Right renal pelvis (tissue), 4 donors: ENCODE data around the gene ABCC10. TPM values are rescaled to one million over a fixed set of nuclear protein-coding genes. Genes with fewer than 3 reads are reported as not detected.
"Not testable (repeated sequence)": the region's sequence is repeated elsewhere in the genome, so short reads cannot be mapped to it uniquely, and the experiment has no call there.

Experiments used
- DNase-seq, 4 donors: peaks; one replicate each; pipeline ENCODE4 v3.0.0-alpha.2; 2013; ENCODE audit warnings: low read depth in 4 of 4, low spot score in 3 of 4, missing footprints in 1 of 4
- polyA plus RNA-seq, 4 donors: library from polyadenylated mRNA; unstranded; fragments of 120-200 nt; gene quantifications; one replicate each; pipeline ENCODE4 v1.2.1, GENCODE V29; 2013; ENCODE audit not compliant: insufficient read length in 4 of 4

The ABCC10 gene
- polyA plus RNA-seq, 4 donors = 20.1 to 21.3 (median 20.9) TPM

GRCh38 chr6:43410776-43411175 lies 16.6 kb upstream of the ABCC10 start:
- not testable (repeated sequence) for DNase-seq

GRCh38 chr6:43412541-43412940 lies 14.8 kb upstream of the ABCC10 start:
- no peak for DNase-seq

- no peak for DNase-seq
Measured at GRCh38 chr6:43413002-43413401, 14.3 kb upstream of the ABCC10 start.

- not testable (repeated sequence) for DNase-seq
Measured at GRCh38 chr6:43415275-43415674, 12.1 kb upstream of the ABCC10 start.

- DNase-seq = no peak
Measured at GRCh38 chr6:43416935-43417334, 10.4 kb upstream of the ABCC10 start.

- DNase-seq = no peak
Measured at GRCh38 chr6:43420012-43420709, 7.2 kb upstream of the ABCC10 start.

GRCh38 chr6:43421831-43422230 lies 5.5 kb upstream of the ABCC10 start:
- DNase-seq = no peak

- DNase-seq = not testable (repeated sequence)
Measured at GRCh38 chr6:43425083-43425482, 2.3 kb upstream of the ABCC10 start.

GRCh38 chr6:43426928-43427405 lies 374 bp upstream of the ABCC10 start:
- no peak for DNase-seq

- no peak for DNase-seq
Measured at GRCh38 chr6:43428112-43428570, 800 bp downstream of the ABCC10 start.

GRCh38 chr6:43428874-43429273 lies 1.5 kb downstream of the ABCC10 start:
- DNase-seq = no peak

- no peak for DNase-seq
Measured at GRCh38 chr6:43432009-43432945, 4.9 kb downstream of the ABCC10 start.

GRCh38 chr6:43433148-43433547 lies 5.8 kb downstream of the ABCC10 start:
- DNase-seq = no peak

- DNase-seq = no peak
Measured at GRCh38 chr6:43434001-43434840, 6.9 kb downstream of the ABCC10 start.

- DNase-seq = no peak
Measured at GRCh38 chr6:43434943-43435342, 7.6 kb downstream of the ABCC10 start.

- DNase-seq = no peak
Measured at GRCh38 chr6:43435682-43436437, 8.5 kb downstream of the ABCC10 start.

GRCh38 chr6:43436577-43437282 lies 9.4 kb downstream of the ABCC10 start:
- peak in 2 of 4 donors; percentile 29 to 44 for DNase-seq

GRCh38 chr6:43437700-43438099 lies 10.4 kb downstream of the ABCC10 start:
- no peak for DNase-seq

GRCh38 chr6:43442935-43443334 lies 15.6 kb downstream of the ABCC10 start:
- no peak for DNase-seq
